Activated T-helper 17 cell treated with anti-CD3 and anti-CD28 coated beads, Interleukin-2, amount 50 U/mL, for 72 hours (primary cell): ENCODE results near the gene MANEAL. TPM values are rescaled to one million over a fixed set of nuclear protein-coding genes. Genes with fewer than 3 reads are reported as not detected.

Source experiments
- ATAC-seq: fragments of 150-1000 bp; cut with Tn5 transposase; replicated peaks from 2 replicates; pipeline ENCODE4 v1.10.0; 2021; ENCODE audit warnings: mild to moderate bottlenecking, moderate library complexity
- H3K27ac Mint-ChIP-seq: one replicate; pipeline ENCODE4 v1.8.0; 2022; ENCODE audit warnings: mixed read lengths
- H3K27me3 Mint-ChIP-seq: one replicate; pipeline ENCODE4 v1.8.0; 2022; ENCODE audit warnings: mixed read lengths
- H3K36me3 Mint-ChIP-seq: one replicate; pipeline ENCODE4 v1.8.0; 2022; ENCODE audit warnings: low read depth, mild to moderate bottlenecking, mixed read lengths
- H3K4me1 Mint-ChIP-seq: one replicate; pipeline ENCODE4 v1.8.0; 2022; ENCODE audit warnings: mixed read lengths
- H3K4me3 Mint-ChIP-seq: one replicate; pipeline ENCODE4 v1.8.0; 2022; ENCODE audit warnings: mild to moderate bottlenecking, mixed read lengths
- H3K9me3 Mint-ChIP-seq: one replicate; pipeline ENCODE4 v1.8.0; 2022; ENCODE audit warnings: mixed read lengths
- total RNA-seq, 2 donors: library from RNA; stranded (reverse); gene quantifications; one replicate each; pipeline ENCODE4 v1.2.3, GENCODE V29; 2022

The MANEAL gene
- total RNA-seq, 2 donors from 2014 or later = 3.0 to 5.2 TPM

DNA sequence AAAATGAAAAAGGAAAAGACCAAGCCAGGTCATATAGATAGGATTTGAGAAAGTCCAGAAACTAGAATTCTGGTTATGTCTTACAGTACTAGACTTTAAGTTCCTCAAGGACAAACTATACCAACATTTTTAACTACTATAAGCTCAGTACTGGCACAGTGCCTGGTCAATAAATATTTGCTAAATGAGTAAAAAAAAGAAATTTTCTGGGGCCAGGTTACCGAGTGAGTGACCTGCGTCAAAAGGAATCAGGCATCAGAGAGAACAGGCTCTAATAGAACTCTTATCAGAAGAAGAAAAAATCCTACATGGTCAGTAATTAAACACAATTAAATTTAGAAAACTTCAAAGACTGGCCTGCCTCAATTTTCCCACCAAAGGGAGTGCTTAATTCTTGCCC lies 38.2 kb downstream of the MANEAL start:
- Mint-ChIP-seq H3K9me3 (no peaks in the 10 kb centered on the region), H3K27ac (no peak overlapping the region), H3K4me3 (no peak overlapping the region), H3K4me1 (no peaks in the 10 kb centered on the region), H3K36me3 (peaks cover 89% of the 10 kb centered on the region), H3K27me3 (no peaks in the 10 kb centered on the region)
- ATAC-seq = no peak

DNA sequence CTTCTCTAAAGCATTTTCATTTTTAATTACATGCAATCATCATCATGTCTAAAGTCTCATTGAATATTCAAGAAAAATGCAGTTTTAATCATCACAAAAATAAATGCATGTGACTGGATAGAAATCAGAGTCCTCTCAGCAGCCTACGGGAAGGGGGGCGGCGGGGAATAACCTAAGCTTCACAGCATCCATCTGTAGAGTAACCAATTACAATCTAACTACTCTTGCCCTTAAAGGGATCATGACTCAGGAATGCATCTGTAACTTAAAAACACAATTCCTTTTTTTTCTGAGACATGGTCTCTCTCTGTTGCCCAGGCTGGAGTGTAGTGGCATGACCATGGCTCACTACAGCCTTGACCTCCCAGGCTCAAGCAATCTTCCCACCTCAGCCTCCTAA lies 43.1 kb downstream of the MANEAL start:
- Mint-ChIP-seq H3K4me1 (no peaks in the 10 kb centered on the region), H3K9me3 (no peaks in the 10 kb centered on the region), H3K27ac (no peak overlapping the region), H3K27me3 (no peaks in the 10 kb centered on the region), H3K4me3 (no peak overlapping the region), H3K36me3 (peaks cover 94% of the 10 kb centered on the region)
- no peak for ATAC-seq

DNA sequence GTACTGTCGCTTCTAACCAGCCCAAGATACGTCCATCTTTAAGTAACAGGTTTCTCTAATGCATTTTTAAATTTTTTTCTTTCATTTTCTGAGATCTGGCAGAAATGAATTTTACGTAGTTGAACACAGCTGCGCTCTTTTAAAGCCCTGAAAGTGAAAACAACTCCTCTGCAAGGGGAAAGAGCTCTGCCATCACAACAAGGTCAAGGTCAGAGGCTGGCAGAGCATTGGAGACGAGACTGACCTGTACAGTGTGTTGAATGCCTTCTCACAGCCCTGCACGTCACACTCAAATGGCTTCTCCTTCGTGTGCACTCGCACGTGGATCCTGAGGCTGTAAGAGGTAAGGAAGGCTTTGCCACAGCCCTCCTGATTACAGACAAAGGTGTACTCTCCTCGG lies 46.0 kb downstream of the MANEAL start:
- Mint-ChIP-seq H3K36me3 (peaks cover 84% of the 10 kb centered on the region), H3K9me3 (no peaks in the 10 kb centered on the region), H3K4me1 (peaks cover 5% of the 10 kb centered on the region), H3K4me3 (no peak overlapping the region), H3K27ac (no peak overlapping the region), H3K27me3 (no peaks in the 10 kb centered on the region)
- no peak for ATAC-seq

DNA sequence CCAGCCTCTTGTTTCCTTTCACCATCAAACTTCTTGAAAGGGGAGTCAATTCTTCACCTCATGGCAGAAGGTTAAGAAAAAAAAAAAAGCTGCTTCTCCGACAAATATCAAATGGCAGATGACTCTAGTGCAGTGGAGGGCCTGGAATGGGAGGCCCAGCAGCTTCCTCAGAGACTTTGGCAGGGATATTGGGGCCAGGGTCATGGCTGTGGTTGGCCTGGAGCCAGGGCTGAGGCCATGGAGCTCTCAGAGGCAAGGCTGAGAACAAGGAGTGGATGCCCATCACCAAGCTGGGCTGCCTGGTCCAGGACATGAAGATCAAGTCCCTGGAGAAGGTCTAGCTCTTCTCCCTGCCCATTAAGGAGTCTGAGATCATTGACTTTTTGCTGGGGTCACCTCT lies 47.1 kb downstream of the MANEAL start:
- no peak for ATAC-seq
- no peak overlapping the region for H3K4me3 Mint-ChIP-seq
- H3K27me3 Mint-ChIP-seq = no peaks in the 10 kb centered on the region
- H3K36me3 Mint-ChIP-seq = peaks cover 84% of the 10 kb centered on the region
- H3K27ac Mint-ChIP-seq = no peak overlapping the region
- peaks cover 13% of the 10 kb centered on the region for H3K4me1 Mint-ChIP-seq
- H3K9me3 Mint-ChIP-seq = no peaks in the 10 kb centered on the region

DNA sequence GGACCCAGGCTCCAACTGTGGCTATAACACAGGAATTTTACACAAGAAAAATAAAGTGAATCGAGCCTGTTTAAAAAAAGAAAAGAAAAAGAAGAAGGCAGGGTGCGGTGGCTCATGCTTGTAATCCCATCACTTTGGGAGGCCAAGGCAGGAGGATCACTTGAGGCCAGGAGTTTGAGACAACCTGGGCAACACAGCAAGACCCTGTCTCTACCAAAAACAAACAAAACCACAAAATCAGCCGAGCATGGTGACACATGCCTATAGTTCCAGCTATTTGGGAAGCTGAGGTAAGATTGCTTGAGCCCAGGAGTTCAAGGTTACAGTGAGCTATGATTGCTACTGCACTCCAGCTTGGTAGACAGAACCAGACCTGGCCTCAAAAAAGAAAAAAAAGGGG lies 48.0 kb downstream of the MANEAL start:
- H3K4me1 Mint-ChIP-seq = peaks cover 17% of the 10 kb centered on the region
- H3K27ac Mint-ChIP-seq = peak overlapping the region; percentile 21
- no peak overlapping the region for H3K4me3 Mint-ChIP-seq
- H3K9me3 Mint-ChIP-seq = no peaks in the 10 kb centered on the region
- H3K27me3 Mint-ChIP-seq = no peaks in the 10 kb centered on the region
- no peak for ATAC-seq
- H3K36me3 Mint-ChIP-seq = peaks cover 84% of the 10 kb centered on the region

DNA sequence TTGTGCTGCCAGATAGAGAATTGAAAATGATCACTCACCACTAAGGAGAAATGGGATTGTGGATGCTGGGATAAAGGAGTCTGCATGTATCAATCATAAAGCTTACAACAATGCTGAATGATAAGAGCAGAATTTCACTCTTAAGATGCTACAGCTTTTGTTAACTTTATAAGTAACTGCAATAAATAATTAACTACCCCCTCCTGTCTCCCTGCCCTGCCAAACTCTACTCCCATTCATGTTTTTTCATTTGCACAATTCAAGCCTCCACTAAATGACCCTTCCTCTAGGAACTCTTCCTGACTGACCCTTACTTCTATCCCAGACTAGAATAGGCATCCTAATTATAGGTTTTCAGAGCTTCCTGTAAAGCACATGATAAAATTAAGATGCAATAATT lies 50.9 kb downstream of the MANEAL start:
- H3K27me3 Mint-ChIP-seq = no peaks in the 10 kb centered on the region
- H3K36me3 Mint-ChIP-seq = peaks cover 65% of the 10 kb centered on the region
- H3K9me3 Mint-ChIP-seq = no peaks in the 10 kb centered on the region
- ATAC-seq = no peak
- H3K4me3 Mint-ChIP-seq = no peak overlapping the region
- H3K27ac Mint-ChIP-seq = peak overlapping the region; percentile 19
- peaks cover 27% of the 10 kb centered on the region for H3K4me1 Mint-ChIP-seq

DNA sequence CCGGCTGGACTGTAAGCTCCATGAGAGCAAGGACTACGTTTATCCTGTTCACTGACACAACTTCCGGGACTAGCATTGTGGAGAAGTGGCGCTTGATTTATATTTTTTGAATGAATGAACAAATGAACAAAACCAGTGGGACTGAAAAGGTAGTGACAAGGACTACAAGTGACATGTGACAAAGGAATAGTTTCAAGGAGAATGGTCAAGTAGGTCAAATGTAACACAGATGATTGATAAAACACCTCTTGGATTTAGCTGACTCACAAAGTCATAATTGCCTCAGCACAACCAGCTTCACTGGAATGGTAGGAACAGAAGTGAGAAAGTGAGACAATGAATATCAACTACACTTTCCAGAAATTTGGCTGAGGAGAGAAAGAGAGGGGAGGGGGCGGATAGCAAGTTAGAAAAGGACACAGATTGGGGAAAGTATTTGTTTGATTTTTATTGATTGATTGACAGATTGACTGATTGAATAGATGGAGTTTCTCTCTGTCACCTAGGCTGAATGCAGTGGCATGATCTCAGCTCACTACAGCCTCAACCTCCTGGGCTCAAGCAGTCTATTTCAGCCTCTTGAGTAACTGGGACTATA lies 51.5 kb downstream of the MANEAL start:
- no peaks in the 10 kb centered on the region for H3K27me3 Mint-ChIP-seq
- no peak overlapping the region for H3K4me3 Mint-ChIP-seq
- peaks cover 62% of the 10 kb centered on the region for H3K36me3 Mint-ChIP-seq
- no peaks in the 10 kb centered on the region for H3K9me3 Mint-ChIP-seq
- peak overlapping the region; percentile 19 for H3K27ac Mint-ChIP-seq
- peaks cover 29% of the 10 kb centered on the region for H3K4me1 Mint-ChIP-seq
- no peak for ATAC-seq

DNA sequence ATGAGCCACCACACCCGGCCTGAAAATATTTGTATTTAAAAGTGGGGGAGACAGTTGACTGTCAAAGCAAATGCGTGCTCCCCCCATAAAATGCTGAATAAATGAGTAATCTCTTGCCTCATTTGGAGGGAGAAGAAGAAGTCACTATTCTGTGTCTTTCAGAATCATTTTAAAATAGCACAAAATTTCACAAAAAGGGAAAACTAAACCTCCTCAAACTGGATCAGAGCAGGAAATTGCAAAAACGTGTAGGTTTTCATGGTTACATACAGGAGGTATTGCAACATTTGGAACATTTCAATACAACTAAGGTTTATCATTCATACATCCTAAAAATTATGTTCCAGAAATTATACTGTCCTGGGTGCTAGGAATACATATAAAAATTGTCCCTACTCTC lies 52.1 kb downstream of the MANEAL start:
- no peak overlapping the region for H3K4me3 Mint-ChIP-seq
- no peaks in the 10 kb centered on the region for H3K27me3 Mint-ChIP-seq
- peaks cover 56% of the 10 kb centered on the region for H3K36me3 Mint-ChIP-seq
- H3K9me3 Mint-ChIP-seq = no peaks in the 10 kb centered on the region
- H3K4me1 Mint-ChIP-seq = peaks cover 29% of the 10 kb centered on the region
- H3K27ac Mint-ChIP-seq = peak overlapping the region; percentile 84
- ATAC-seq = no peak

DNA sequence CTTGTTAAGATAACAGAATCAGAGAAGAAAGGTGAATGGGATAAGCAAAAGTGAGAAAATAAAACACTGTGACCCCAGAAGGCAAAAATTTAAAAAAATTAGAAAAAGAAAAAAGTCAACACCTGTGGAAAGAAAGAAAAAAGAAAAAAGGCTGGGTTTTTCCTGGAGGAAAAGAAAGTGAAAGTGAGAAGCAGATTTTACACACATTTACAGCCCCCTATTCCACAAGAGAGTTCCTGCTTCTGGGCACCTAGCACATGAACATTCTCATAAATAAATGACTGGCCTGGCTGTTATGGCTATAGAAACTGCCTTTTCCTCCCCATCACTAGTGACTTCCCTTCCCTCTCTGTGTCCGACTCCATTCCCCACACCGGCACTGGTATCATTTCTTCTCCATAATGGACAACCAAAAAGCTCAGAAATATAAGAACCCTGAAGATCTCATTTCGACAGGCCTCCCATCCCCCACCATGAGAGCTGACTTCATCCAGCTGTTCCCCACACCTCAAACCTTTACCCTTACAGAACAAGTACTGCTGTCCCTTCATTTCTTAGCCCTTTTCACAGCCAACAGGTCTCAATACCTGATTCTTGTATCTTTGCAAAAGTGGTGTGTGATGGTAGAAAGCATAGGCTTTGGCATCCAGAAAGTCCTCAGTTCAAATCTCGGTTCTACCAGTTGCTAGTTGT lies 53.1 kb downstream of the MANEAL start:
- peak overlapping the region; percentile 38 for H3K4me3 Mint-ChIP-seq
- peaks cover 50% of the 10 kb centered on the region for H3K36me3 Mint-ChIP-seq
- peaks cover 29% of the 10 kb centered on the region for H3K4me1 Mint-ChIP-seq
- no peaks in the 10 kb centered on the region for H3K9me3 Mint-ChIP-seq
- no peaks in the 10 kb centered on the region for H3K27me3 Mint-ChIP-seq
- H3K27ac Mint-ChIP-seq = peak overlapping the region; percentile 84
- ATAC-seq = no peak

DNA sequence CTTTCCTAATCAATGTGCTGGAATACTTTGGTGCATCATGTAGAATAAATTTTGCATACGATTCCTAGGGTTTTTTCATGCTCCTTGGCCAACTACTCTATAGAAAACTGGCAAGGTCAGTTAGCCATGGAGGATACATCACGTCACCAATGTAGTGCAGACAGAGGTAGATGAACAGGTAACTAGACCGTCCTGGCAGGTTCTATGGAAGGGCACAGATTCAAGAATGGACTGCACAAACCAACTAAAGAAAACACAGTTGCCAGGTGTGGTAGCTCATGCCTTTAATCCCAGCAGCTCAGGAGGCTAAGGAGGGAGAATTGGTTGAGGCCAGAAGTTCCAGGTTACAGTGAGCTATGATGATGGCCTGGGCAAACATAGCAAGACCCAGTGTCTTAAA lies 55.8 kb downstream of the MANEAL start:
- Mint-ChIP-seq H3K9me3 (no peaks in the 10 kb centered on the region), H3K27me3 (no peaks in the 10 kb centered on the region), H3K4me3 (no peak overlapping the region), H3K36me3 (peaks cover 52% of the 10 kb centered on the region), H3K4me1 (peaks cover 34% of the 10 kb centered on the region), H3K27ac (no peak overlapping the region)
- ATAC-seq = no peak

DNA sequence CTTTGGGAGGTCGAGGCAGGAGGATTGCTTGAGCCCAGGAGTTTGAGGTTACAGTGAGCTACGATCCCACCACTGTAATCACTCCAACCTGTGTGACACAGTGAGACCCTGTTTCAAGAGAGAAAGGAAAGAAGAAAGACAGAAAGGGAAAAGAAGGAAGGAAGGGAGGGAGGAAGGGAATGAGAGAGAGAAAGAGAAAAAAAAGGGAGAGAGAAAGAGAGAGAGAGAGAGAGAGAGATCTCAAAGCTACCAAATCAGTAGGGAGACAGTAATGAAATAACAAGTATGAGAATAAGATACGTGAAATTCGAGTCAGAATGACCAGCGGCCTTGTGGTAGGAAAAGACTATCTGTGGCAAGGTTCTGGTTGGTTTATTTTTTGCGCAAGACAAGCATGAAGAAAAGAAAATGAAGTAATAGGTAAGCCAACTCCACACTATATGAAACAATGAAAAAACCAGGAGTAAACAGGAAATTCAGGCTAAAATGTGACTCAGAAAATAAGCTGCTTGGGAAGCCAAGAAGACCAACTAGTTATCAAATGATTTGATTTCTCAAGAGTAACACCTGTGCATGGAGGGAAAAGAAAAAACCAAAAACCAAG lies 56.8 kb downstream of the MANEAL start:
- no peak overlapping the region for H3K27ac Mint-ChIP-seq
- no peaks in the 10 kb centered on the region for H3K27me3 Mint-ChIP-seq
- peaks cover 30% of the 10 kb centered on the region for H3K4me1 Mint-ChIP-seq
- H3K4me3 Mint-ChIP-seq = no peak overlapping the region
- no peak for ATAC-seq
- H3K36me3 Mint-ChIP-seq = peaks cover 54% of the 10 kb centered on the region
- H3K9me3 Mint-ChIP-seq = no peaks in the 10 kb centered on the region

Other genes with a start within 250 kb of the MANEAL start
- 10 to 100 TPM; 26.3 to 31.9 TPM for gene SNIP1, start 239.6 kb upstream of the MANEAL start, total RNA-seq
- gene DNALI1, start 236.9 kb upstream of the MANEAL start, total RNA-seq = under 1 TPM in 1 of 2 donors, not detected in 1; 0.37 TPM
- gene GNL2, start 197.9 kb upstream of the MANEAL start, total RNA-seq = 10 to 100 TPM; 48.8 to 76.6 TPM
- not detected for gene RSPO1, start 159.0 kb upstream of the MANEAL start, total RNA-seq
- 10 to 100 TPM; 51.2 to 67.5 TPM for gene CDCA8, start 101.3 kb upstream of the MANEAL start, total RNA-seq
- gene EPHA10, start 28.7 kb upstream of the MANEAL start, total RNA-seq = 1 to 10 TPM; 1.4 to 1.7 TPM
- 10 to 100 TPM; 17.7 to 29.4 TPM for gene C1orf122, start 13.9 kb downstream of the MANEAL start, total RNA-seq
- 10 to 100 TPM; 20.1 to 48.3 TPM for gene YRDC, start 14.4 kb downstream of the MANEAL start, total RNA-seq
- 10 to 100 TPM; 23.5 to 27.2 TPM for gene MTF1, start 65.7 kb downstream of the MANEAL start, total RNA-seq
- gene INPP5B, start 153.2 kb downstream of the MANEAL start, total RNA-seq = 10 to 100 TPM; 21.6 to 26.9 TPM
- gene SF3A3, start 196.2 kb downstream of the MANEAL start, total RNA-seq = 100 to 1,000 TPM in 1 of 2 donors, 10 to 100 TPM in 1; 77.5 to 129 TPM
- gene FHL3, start 211.7 kb downstream of the MANEAL start, total RNA-seq = 10 to 100 TPM in 1 of 2 donors, 1 to 10 TPM in 1; 8.6 to 15.5 TPM
- 10 to 100 TPM; 41.1 to 60.8 TPM for gene UTP11, start 218.9 kb downstream of the MANEAL start, total RNA-seq